Uterus (tissue), 2 donors: ENCODE results near the gene TMA7B.

Source experiments
- POLR2A ChIP-seq, 2 donors: fragments of 450-650 bp; IDR thresholded peaks; one replicate each; pipeline ENCODE4 v1.6.1; 2016; ENCODE audit warnings: antibody characterized with exemption in 2 of 2, mild to moderate bottlenecking in 1 of 2, moderate library complexity in 1 of 2
- TF ChIP-seq, protein P1 (sequence below), 4 experiments: fragments of 200-600 bp in 2 of 4; fragments of 450-650 bp in 2 of 4; sonication (generic) in 2 of 4; IDR thresholded peaks; one replicate each; pipeline ENCODE4 v1.5.1; 2016 to 2019; ENCODE audit warnings: antibody characterized with exemption in 4 of 4, mild to moderate bottlenecking in 2 of 4, moderate library complexity in 1 of 4

DNA sequence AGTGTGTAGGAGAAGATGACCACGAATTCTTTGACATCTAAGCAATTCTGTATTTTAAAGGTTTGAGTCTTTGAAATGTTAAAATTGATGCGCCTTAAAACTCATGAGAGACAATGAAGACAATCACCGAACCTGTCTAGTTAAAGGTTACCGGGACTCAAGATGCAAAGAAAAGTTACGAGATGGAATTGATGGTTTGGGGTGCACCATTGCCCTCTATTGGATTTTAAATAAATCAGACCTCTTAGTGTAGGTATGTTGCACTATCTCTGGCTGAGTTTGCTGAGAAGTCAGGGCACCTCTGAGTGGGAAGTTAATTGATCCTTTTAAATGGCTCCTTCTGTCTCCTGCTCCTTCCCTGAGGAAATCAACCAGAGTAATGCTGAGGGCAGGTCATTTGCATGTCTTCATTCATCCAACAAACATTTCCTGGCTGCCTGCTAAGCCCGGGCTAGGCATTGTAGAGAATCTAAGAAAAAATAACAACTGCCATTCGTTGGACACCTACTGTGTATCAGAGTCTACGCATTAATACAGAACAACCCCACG is 19.4 kb upstream of the TMA7B start:
- TF ChIP-seq POLR2A (IDR thresholded peaks at IDR 0.05): no peak
- TF ChIP-seq, protein P1, sequence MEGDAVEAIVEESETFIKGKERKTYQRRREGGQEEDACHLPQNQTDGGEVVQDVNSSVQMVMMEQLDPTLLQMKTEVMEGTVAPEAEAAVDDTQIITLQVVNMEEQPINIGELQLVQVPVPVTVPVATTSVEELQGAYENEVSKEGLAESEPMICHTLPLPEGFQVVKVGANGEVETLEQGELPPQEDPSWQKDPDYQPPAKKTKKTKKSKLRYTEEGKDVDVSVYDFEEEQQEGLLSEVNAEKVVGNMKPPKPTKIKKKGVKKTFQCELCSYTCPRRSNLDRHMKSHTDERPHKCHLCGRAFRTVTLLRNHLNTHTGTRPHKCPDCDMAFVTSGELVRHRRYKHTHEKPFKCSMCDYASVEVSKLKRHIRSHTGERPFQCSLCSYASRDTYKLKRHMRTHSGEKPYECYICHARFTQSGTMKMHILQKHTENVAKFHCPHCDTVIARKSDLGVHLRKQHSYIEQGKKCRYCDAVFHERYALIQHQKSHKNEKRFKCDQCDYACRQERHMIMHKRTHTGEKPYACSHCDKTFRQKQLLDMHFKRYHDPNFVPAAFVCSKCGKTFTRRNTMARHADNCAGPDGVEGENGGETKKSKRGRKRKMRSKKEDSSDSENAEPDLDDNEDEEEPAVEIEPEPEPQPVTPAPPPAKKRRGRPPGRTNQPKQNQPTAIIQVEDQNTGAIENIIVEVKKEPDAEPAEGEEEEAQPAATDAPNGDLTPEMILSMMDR (IDR thresholded peaks at IDR 0.05): no peak
